Measurements from ENCODE around the gene SPRY2.

SPRY2 gene

GRCh38 chr13:80307401-80307987, 33.4 kb downstream of the SPRY2 start:
- Histone ChIP-seq H3K9me3 (ENCODE audit: insufficient read depth, low read depth, low read length) (no peaks in the 10 kb centered on the region), H3K36me3 (ENCODE audit: insufficient read depth, low read depth, low read length) (no peaks in the 10 kb centered on the region), H3K4me1 (ENCODE audit: insufficient read depth, low read length) (peaks cover 12% of the 10 kb centered on the region; the same call in 1 of the 2 replicates), H3K9ac (ENCODE audit: low read depth, low read length) (no peak overlapping the region), H3K27ac (ENCODE audit: low read length) (no peak overlapping the region), H3K4me3 (ENCODE audit: low read length) (no peak overlapping the region), H3K27me3 (ENCODE audit: insufficient read depth, low read length) (no peaks in the 10 kb centered on the region)

- H3K9me3 ChIP-seq (ENCODE audit: insufficient read depth, low read depth, low read length) = no peaks in the 10 kb centered on the region
- no peak overlapping the region for H3K27ac ChIP-seq (ENCODE audit: low read length)
- no peak overlapping the region for H3K9ac ChIP-seq (ENCODE audit: low read depth, low read length)
- H3K4me1 ChIP-seq (ENCODE audit: insufficient read depth, low read length) = peaks cover 12% of the 10 kb centered on the region; the same call in 1 of the 2 replicates
- no peaks in the 10 kb centered on the region for H3K36me3 ChIP-seq (ENCODE audit: insufficient read depth, low read depth, low read length)
- no peak overlapping the region for H3K4me3 ChIP-seq (ENCODE audit: low read length)
- no peaks in the 10 kb centered on the region for H3K27me3 ChIP-seq (ENCODE audit: insufficient read depth, low read length)
These were observed 34.5 kb downstream of the SPRY2 start for GRCh38 chr13:80306337-80306972.

- H3K4me1 ChIP-seq (ENCODE audit: insufficient read depth, low read length) = peaks cover 12% of the 10 kb centered on the region; the same call in 1 of the 2 replicates
- no peaks in the 10 kb centered on the region for H3K36me3 ChIP-seq (ENCODE audit: insufficient read depth, low read depth, low read length)
- no peaks in the 10 kb centered on the region for H3K27me3 ChIP-seq (ENCODE audit: insufficient read depth, low read length)
- no peaks in the 10 kb centered on the region for H3K9me3 ChIP-seq (ENCODE audit: insufficient read depth, low read depth, low read length)
- H3K9ac ChIP-seq (ENCODE audit: low read depth, low read length) = no peak overlapping the region
- no peak overlapping the region for H3K4me3 ChIP-seq (ENCODE audit: low read length)
- H3K27ac ChIP-seq (ENCODE audit: low read length) = no peak overlapping the region
These were observed 35.2 kb downstream of the SPRY2 start for GRCh38 chr13:80305737-80306136.

- H3K27me3 ChIP-seq (ENCODE audit: insufficient read depth, low read length) = no peaks in the 10 kb centered on the region
- no peak overlapping the region for H3K4me3 ChIP-seq (ENCODE audit: low read length)
- H3K9ac ChIP-seq (ENCODE audit: low read depth, low read length) = no peak overlapping the region
These were observed 37.6 kb downstream of the SPRY2 start for GRCh38 chr13:80303225-80303811.

GRCh38 chr13:80299046-80299445, 41.9 kb downstream of the SPRY2 start:
- peaks cover 14% of the 10 kb centered on the region for H3K4me1 ChIP-seq (ENCODE audit: insufficient read depth, low read length)
- H3K27ac ChIP-seq (ENCODE audit: low read length) = no peak overlapping the region
- no peaks in the 10 kb centered on the region for H3K27me3 ChIP-seq (ENCODE audit: insufficient read depth, low read length)
- no peak overlapping the region for H3K9ac ChIP-seq (ENCODE audit: low read depth, low read length)
- H3K36me3 ChIP-seq (ENCODE audit: insufficient read depth, low read depth, low read length) = no peaks in the 10 kb centered on the region
- no peaks in the 10 kb centered on the region for H3K9me3 ChIP-seq (ENCODE audit: insufficient read depth, low read depth, low read length)
- H3K4me3 ChIP-seq (ENCODE audit: low read length) = no peak overlapping the region

More at GRCh38 chr13:80303225-80303811, 37.6 kb downstream of the SPRY2 start:
- H3K4me1 ChIP-seq (ENCODE audit: insufficient read depth, low read length) = peaks cover 12% of the 10 kb centered on the region; the same call in 1 of the 2 replicates
- no peak overlapping the region for H3K27ac ChIP-seq (ENCODE audit: low read length)
- H3K9me3 ChIP-seq (ENCODE audit: insufficient read depth, low read depth, low read length) = no peaks in the 10 kb centered on the region
- no peaks in the 10 kb centered on the region for H3K36me3 ChIP-seq (ENCODE audit: insufficient read depth, low read depth, low read length)

GRCh38 chr13:80297503-80297902, 43.4 kb downstream of the SPRY2 start:
- no peaks in the 10 kb centered on the region for H3K36me3 ChIP-seq (ENCODE audit: insufficient read depth, low read depth, low read length)
- H3K27me3 ChIP-seq (ENCODE audit: insufficient read depth, low read length) = no peaks in the 10 kb centered on the region
- peak overlapping the region; percentile 33 for H3K27ac ChIP-seq (ENCODE audit: low read length)
- H3K9ac ChIP-seq (ENCODE audit: low read depth, low read length) = peak overlapping the region; percentile 13; the same call in 1 of the 2 replicates
- H3K4me3 ChIP-seq (ENCODE audit: low read length) = no peak overlapping the region; the same call in 1 of the 2 replicates
- H3K4me1 ChIP-seq (ENCODE audit: insufficient read depth, low read length) = peaks cover 14% of the 10 kb centered on the region
- no peaks in the 10 kb centered on the region for H3K9me3 ChIP-seq (ENCODE audit: insufficient read depth, low read depth, low read length)

GRCh38 chr13:80297094-80297493, 43.8 kb downstream of the SPRY2 start:
- Histone ChIP-seq H3K9ac (ENCODE audit: low read depth, low read length) (no peak overlapping the region; the same call in 1 of the 2 replicates), H3K4me1 (ENCODE audit: insufficient read depth, low read length) (peaks cover 14% of the 10 kb centered on the region), H3K27ac (ENCODE audit: low read length) (peak overlapping the region; percentile 84), H3K36me3 (ENCODE audit: insufficient read depth, low read depth, low read length) (no peaks in the 10 kb centered on the region), H3K9me3 (ENCODE audit: insufficient read depth, low read depth, low read length) (no peaks in the 10 kb centered on the region), H3K27me3 (ENCODE audit: insufficient read depth, low read length) (no peaks in the 10 kb centered on the region), H3K4me3 (ENCODE audit: low read length) (peak overlapping the region; percentile 23)

- Histone ChIP-seq H3K36me3 (ENCODE audit: insufficient read depth, low read depth, low read length) (no peaks in the 10 kb centered on the region), H3K27me3 (ENCODE audit: insufficient read depth, low read length) (no peaks in the 10 kb centered on the region), H3K27ac (ENCODE audit: low read length) (peak overlapping the region; percentile 84), H3K9ac (ENCODE audit: low read depth, low read length) (peak overlapping the region; percentile 30; the same call in 1 of the 2 replicates), H3K4me3 (ENCODE audit: low read length) (peak overlapping the region; percentile 23), H3K4me1 (ENCODE audit: insufficient read depth, low read length) (peaks cover 14% of the 10 kb centered on the region), H3K9me3 (ENCODE audit: insufficient read depth, low read depth, low read length) (no peaks in the 10 kb centered on the region)
These were observed 44.3 kb downstream of the SPRY2 start for GRCh38 chr13:80296638-80297037.

- Histone ChIP-seq H3K36me3 (ENCODE audit: insufficient read depth, low read depth, low read length) (no peaks in the 10 kb centered on the region), H3K4me3 (ENCODE audit: low read length) (no peak overlapping the region), H3K9me3 (ENCODE audit: insufficient read depth, low read depth, low read length) (no peaks in the 10 kb centered on the region), H3K9ac (ENCODE audit: low read depth, low read length) (no peak overlapping the region), H3K27me3 (ENCODE audit: insufficient read depth, low read length) (no peaks in the 10 kb centered on the region), H3K4me1 (ENCODE audit: insufficient read depth, low read length) (no peaks in the 10 kb centered on the region), H3K27ac (ENCODE audit: low read length) (no peak overlapping the region)
These were observed 50.3 kb downstream of the SPRY2 start for GRCh38 chr13:80290591-80290990.

Data from iPS-20b (cell line).